ENCODE results near the gene SIK3. TPM values are rescaled to one million over a fixed set of nuclear protein-coding genes. Genes with fewer than 3 reads are reported as not detected.

The SIK3 gene
- polyA plus RNA-seq, 1 experiment = 7.3 TPM

DNA sequence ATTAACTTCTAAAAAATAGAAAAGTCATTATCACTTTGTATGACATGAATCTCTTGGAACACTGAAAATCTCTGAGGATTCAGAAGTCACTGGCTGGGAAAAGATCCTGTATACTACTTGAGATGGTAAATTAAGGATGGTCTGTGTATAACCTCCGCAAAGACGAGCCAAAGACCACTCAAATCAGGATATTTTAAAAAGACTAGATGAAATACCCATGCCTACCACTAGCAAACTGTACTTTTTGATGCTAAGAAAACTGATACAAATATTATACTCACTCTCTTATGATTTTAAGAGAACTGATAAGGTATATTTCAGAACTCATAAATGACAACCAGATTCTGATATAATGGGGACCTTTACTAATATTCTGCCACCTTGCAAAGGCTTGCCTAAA, 182.2 kb downstream of the SIK3 start:
- no peak for DNase-seq (ENCODE audit: low read depth)
- ChIA-PET POLR2A (no interaction called here), CTCF (no interaction called here)
- H3K36me3 ChIP-seq (ENCODE audit: control insufficient read depth, insufficient read depth, low read length) = peaks cover 1% of the 10 kb centered on the region; the same call in 1 of the 2 replicates
- TF ChIP-seq, protein P1, sequence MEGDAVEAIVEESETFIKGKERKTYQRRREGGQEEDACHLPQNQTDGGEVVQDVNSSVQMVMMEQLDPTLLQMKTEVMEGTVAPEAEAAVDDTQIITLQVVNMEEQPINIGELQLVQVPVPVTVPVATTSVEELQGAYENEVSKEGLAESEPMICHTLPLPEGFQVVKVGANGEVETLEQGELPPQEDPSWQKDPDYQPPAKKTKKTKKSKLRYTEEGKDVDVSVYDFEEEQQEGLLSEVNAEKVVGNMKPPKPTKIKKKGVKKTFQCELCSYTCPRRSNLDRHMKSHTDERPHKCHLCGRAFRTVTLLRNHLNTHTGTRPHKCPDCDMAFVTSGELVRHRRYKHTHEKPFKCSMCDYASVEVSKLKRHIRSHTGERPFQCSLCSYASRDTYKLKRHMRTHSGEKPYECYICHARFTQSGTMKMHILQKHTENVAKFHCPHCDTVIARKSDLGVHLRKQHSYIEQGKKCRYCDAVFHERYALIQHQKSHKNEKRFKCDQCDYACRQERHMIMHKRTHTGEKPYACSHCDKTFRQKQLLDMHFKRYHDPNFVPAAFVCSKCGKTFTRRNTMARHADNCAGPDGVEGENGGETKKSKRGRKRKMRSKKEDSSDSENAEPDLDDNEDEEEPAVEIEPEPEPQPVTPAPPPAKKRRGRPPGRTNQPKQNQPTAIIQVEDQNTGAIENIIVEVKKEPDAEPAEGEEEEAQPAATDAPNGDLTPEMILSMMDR (IDR thresholded peaks at IDR 0.05; ENCODE audit: insufficient read depth, low read depth, low read length) = no peak
- H3K27me3 ChIP-seq (ENCODE audit: control insufficient read depth, insufficient read depth, low read length) = no peaks in the 10 kb centered on the region
- H3K4me3 ChIP-seq (ENCODE audit: low read depth, low read length) = no peak overlapping the region

DNA sequence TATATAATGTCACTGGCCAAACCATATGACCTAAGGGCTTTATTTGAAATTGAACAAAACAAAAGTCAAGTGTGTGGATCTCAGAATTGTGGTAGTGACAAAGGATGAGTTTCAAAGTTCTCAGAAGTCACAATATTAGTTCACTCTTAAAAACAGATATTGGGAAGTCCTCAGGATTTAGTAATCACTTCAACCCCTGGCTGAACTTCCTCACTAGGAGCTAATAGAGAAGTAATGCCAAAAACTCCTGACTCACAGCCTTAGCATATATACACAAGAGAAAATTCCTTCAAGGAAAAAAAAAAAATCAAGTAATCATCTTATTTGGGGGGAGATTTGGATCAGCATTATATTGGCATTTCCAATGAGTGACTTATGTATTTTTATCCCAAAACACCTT, 185.2 kb downstream of the SIK3 start:
- no peak overlapping the region for H3K4me3 ChIP-seq (ENCODE audit: low read depth, low read length)
- no peaks in the 10 kb centered on the region for H3K36me3 ChIP-seq (ENCODE audit: control insufficient read depth, insufficient read depth, low read length)
- DNase-seq (ENCODE audit: low read depth) = peak; percentile 34
- no peaks in the 10 kb centered on the region for H3K27me3 ChIP-seq (ENCODE audit: control insufficient read depth, insufficient read depth, low read length)
- POLR2A ChIA-PET = no interaction called here
- CTCF ChIA-PET = interaction anchor here (0.5 to 1.8 kb wide), 4 partner anchors 12 to 122 kb away, joined by 3 to 5 read pairs (median 3); partner anchors contain the start of gene APOA5
- TF ChIP-seq, protein P1 (IDR thresholded peaks at IDR 0.05; ENCODE audit: insufficient read depth, low read depth, low read length) = no peak

DNA sequence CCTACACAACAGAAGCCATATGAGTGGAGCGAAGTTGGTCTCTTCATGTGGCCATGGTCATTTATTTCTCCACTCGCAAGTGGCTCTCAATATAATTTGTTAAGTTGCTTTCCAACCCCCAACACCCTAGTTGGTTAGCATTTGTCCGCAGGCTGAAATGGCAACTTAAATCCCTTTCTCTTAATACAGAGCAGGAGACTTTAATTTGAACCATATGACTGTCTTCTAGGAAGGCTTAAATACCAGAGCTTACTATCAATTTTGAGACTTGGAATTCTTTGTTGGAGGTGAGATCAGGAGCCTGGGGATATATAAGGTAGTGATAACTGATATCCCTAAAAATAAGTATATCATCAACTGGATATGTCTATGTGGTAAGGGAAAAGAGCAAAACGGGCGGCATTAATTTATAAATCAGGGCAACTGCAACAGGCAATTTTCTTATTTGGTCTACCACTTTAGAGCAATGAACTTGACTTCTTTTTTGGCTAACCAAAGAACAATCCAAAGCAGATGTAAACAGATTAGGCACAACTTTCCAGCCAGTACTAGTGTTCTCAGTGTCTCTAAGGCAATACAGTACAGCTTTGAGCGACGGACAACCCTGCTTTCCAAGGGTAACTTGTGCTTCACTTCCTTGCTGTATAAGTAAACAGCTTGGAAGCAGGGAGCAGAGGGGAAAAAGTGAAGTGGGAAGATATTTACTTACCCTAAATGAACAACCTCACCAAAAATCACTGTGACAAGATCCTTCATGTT, 186.1 kb downstream of the SIK3 start:
- DNase-seq (ENCODE audit: low read depth) = no peak
- ChIA-PET POLR2A (no interaction called here), CTCF (interaction anchor here (0.5 to 1.8 kb wide), 6 partner anchors 13 to 194 kb away, joined by 3 to 5 read pairs (median 3); partner anchors contain the start of genes APOA5 and ZPR1)
- no peaks in the 10 kb centered on the region for H3K27me3 ChIP-seq (ENCODE audit: control insufficient read depth, insufficient read depth, low read length)
- no peak overlapping the region for H3K4me3 ChIP-seq (ENCODE audit: low read depth, low read length)
- H3K36me3 ChIP-seq (ENCODE audit: control insufficient read depth, insufficient read depth, low read length) = no peaks in the 10 kb centered on the region
- TF ChIP-seq, protein P1 (IDR thresholded peaks at IDR 0.05; ENCODE audit: insufficient read depth, low read depth, low read length) = no peak

DNA sequence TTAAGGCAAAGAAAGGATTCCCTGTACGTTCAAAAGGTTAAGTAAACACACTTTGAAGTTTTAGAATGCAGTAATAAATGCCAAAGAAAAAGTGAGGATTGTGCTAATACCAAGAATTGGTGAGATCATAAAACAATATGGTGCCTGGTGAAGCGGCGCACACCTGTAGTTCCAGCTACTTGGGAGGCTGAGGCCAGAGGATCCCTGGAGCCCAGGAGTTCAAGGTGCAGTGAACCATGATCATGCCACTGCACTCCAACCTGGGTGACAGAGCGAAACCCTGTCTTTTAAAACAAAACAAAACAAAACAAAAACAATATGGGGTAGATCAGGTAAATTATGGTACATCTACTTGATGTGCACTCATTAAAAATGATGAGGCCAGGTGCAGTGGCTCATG, 187.4 kb downstream of the SIK3 start:
- CTCF ChIA-PET = interaction anchor here (0.6 to 1.6 kb wide), 2 partner anchors 23 to 195 kb away, joined by 3 read pairs; no protein-coding TSS in a partner anchor

DNA sequence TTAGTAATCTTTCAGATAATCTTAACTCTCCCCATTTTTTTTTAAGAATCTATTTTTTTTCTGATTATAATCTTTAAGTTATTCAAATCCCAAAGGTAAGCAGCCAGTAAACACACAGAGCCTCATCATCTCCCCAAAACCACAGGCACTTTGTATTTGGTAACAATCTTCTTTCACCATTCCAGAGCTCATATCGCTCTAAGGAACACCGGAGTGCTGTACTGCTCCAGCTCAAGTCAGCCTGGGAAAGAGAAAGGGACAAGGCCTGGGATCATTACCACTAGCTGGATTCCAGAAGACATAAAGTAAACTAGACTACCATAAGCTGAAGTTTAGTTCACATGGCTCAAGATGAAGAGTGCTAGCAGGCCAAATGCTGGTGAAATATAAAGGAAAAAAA, 187.8 kb downstream of the SIK3 start:
- no peaks in the 10 kb centered on the region for H3K27me3 ChIP-seq (ENCODE audit: control insufficient read depth, insufficient read depth, low read length)
- TF ChIP-seq, protein P1 (IDR thresholded peaks at IDR 0.05; ENCODE audit: insufficient read depth, low read depth, low read length) = no peak
- POLR2A ChIA-PET = no interaction called here
- H3K4me3 ChIP-seq (ENCODE audit: low read depth, low read length) = no peak overlapping the region
- CTCF ChIA-PET = interaction anchor here (0.6 kb wide), 1 partner anchor 23 kb away, joined by 3 read pairs; no protein-coding TSS in a partner anchor
- no peak for DNase-seq (ENCODE audit: low read depth)
- H3K36me3 ChIP-seq (ENCODE audit: control insufficient read depth, insufficient read depth, low read length) = no peaks in the 10 kb centered on the region

More for the DNA sequence above, 187.4 kb downstream of the SIK3 start:
- TF ChIP-seq, protein P1 (IDR thresholded peaks at IDR 0.05; ENCODE audit: insufficient read depth, low read depth, low read length) = no peak
- Histone ChIP-seq H3K4me3 (ENCODE audit: low read depth, low read length) (no peak overlapping the region), H3K27me3 (ENCODE audit: control insufficient read depth, insufficient read depth, low read length) (no peaks in the 10 kb centered on the region), H3K36me3 (ENCODE audit: control insufficient read depth, insufficient read depth, low read length) (no peaks in the 10 kb centered on the region)
- DNase-seq (ENCODE audit: low read depth) = no peak
- POLR2A ChIA-PET = no interaction called here

All from BJ (cell line).